Measurements from ENCODE around the gene PCDHB3. TPM values are rescaled to one million over a fixed set of nuclear protein-coding genes. Genes with fewer than 3 reads are reported as not detected.

PCDHB3 gene
- total RNA-seq, result not detected in 2 replicates
- polyA plus RNA-seq, result 0.11 and 0.22 TPM in 2 replicates
- polyA plus RNA-seq (2011; cell fraction: cytosol; rRNA removed), result 0.08 and 0.10 TPM in 2 replicates
- 0.08 and 0.09 TPM in 2 replicates for polyA plus RNA-seq (2011; cell fraction: nucleus; rRNA removed)
- 0.05 and 0.10 TPM in 2 replicates for polyA plus RNA-seq (2012)
- 0.30 TPM in 1 of 2 replicates, not detected in the other for polyA minus RNA-seq
- not detected for polyA minus RNA-seq (2011; cell fraction: cytosol; rRNA and poly(A)+ RNA removed)
- polyA minus RNA-seq (2011; cell fraction: nucleus; rRNA and poly(A)+ RNA removed), result 0.10 TPM in 1 of 2 replicates, not detected in the other
- percentile 19 among the genes with signal in this experiment for Bru-seq, nascent RNA
- percentile 20 among the genes with signal in this experiment for BruChase-seq, experiment 1, labeled RNA remaining after a 6-hour chase
- BruChase-seq, experiment 2, labeled RNA remaining after a 2-hour chase, result percentile 20 among the genes with signal in this experiment
- long read RNA-seq, result 0 reads

DNA sequence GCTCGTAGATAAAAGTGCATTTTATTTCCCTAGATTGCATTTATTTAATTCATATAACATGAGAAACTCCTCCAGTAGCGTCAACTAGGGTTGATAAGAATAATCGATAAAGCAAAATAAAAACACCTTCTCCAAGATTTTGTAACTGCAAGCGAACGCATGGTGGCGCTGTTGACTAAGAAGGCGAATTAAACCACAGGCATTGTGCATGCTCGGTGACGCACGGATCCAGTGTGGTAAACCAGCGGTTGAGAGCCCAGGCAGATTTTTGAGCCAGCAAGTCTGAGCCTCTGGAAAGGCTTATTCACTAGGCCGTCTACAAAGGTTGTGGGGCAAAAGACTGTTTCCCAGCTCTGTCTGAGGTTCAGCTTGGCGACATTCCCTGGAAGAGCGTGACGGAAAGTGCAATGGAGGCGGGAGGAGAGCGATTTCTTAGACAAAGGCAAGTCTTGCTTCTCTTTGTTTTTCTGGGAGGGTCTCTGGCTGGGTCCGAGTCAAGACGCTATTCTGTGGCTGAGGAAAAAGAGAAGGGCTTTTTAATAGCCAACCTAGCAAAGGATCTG is at the start of gene PCDHB3:
TSS of gene PCDHB3 (plus strand) at position 231 of the 563 bp plus-strand sequence. CDS start at position 408, 177 bp downstream.
- no peak within 1 kb of the TSS for H3K4me3 ChIP-seq (replicated peaks in 1 of 3; ENCODE audit: insufficient read depth in 1 of 3, low read depth in 1 of 3, low read length in 3 of 3)
- TF ChIP-seq, protein P1, sequence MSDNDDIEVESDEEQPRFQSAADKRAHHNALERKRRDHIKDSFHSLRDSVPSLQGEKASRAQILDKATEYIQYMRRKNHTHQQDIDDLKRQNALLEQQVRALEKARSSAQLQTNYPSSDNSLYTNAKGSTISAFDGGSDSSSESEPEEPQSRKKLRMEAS (IDR thresholded peaks at IDR 0.05; ENCODE audit: insufficient read depth, insufficient read length), result no peak
- peak; percentile 14 to 17 for TF ChIP-seq CTCF (IDR thresholded peaks at IDR 0.05; ENCODE audit: extremely low read depth in 1 of 2, insufficient read depth in 1 of 2, low read depth in 1 of 2, low read length in 2 of 2)
- peaks cover 0 to 1% of the 10 kb centered on the region in 2 experiments for H3K27me3 ChIP-seq (ENCODE audit: control insufficient read depth in 2 of 2, insufficient read depth in 2 of 2, low read length in 2 of 2)
- ChIA-PET POLR2A (no interaction called here), CTCF (no interaction called here)
- H3K27ac ChIP-seq (ENCODE audit: insufficient read depth, low read depth, low read length), result no peak within 1 kb of the TSS
- BruUV-seq (replicated peaks), result no TSS peak
- no peaks in the 10 kb centered on the region for H3K79me2 ChIP-seq (ENCODE audit: control insufficient read depth, insufficient read depth, low read length)
- H3K4me1 ChIP-seq (ENCODE audit: control insufficient read depth, extremely low read depth, insufficient read depth, low read length), result no peaks in the 10 kb centered on the region
- dilution Hi-C loops (cut with MboI; ENCODE audit: extremely low pct_ligation_motif_present, low sequenced_read_pairs) (no loop called here), intact Hi-C loops (cut with micrococcal nuclease) (no loop called here)
- H2AFZ ChIP-seq (ENCODE audit: low read depth, low read length), result no peak within 1 kb of the TSS
- no peaks in the 10 kb centered on the region for H3K9me1 ChIP-seq (replicated peaks; ENCODE audit: control insufficient read depth, extremely low read depth, insufficient read depth, low read length)
- FAIRE-seq, result no peak
- H3K36me3 ChIP-seq (ENCODE audit: control insufficient read depth in 2 of 2, extremely low read depth in 1 of 2, insufficient read depth in 2 of 2, low read length in 2 of 2), result no peaks in the 10 kb centered on the region
- H3K9me3 ChIP-seq (replicated peaks; ENCODE audit: control insufficient read depth, insufficient read depth, low read length), result no peaks in the 10 kb centered on the region
- no peaks in the 10 kb centered on the region for H4K20me1 ChIP-seq (replicated peaks; ENCODE audit: control insufficient read depth, extremely low read depth, insufficient read depth, low read length)
- H3K9ac ChIP-seq (replicated peaks; ENCODE audit: extremely low read depth, insufficient read depth, low read length), result no peak within 1 kb of the TSS
- peak; percentile 21 for DNase-seq (ENCODE audit: low read depth, low spot score)
- no peak within 1 kb of the TSS for H3K4me2 ChIP-seq (ENCODE audit: insufficient read depth, low read length)

Data from endothelial cell of umbilical vein (primary cell).